B cell (primary cell): ENCODE measurements around the gene KLK2. TPM values are rescaled to one million over a fixed set of nuclear protein-coding genes. Genes with fewer than 3 reads are reported as not detected.

Experiments
- ATAC-seq: fragments of 200-7000 bp; cut with Tn5 transposase; one replicate; pipeline ENCODE4 v1.10.0; 2021; ENCODE audit warnings: low read depth, mild to moderate bottlenecking, moderate number of reproducible peaks, moderate library complexity
- CTCF ChIA-PET: fragments of 350-600 bp; sonication (Branson Sonifier 250); formaldehyde crosslinking; loops from one replicate; lab custom pipeline; 2021; ENCODE audit warnings: antibody characterized with exemption, inconsistent platforms; lab: Charles Lee
- POLR2A ChIA-PET: fragments of 350-600 bp; sonication (Branson Sonifier 250); formaldehyde crosslinking; loops from one replicate; lab custom pipeline; 2021; ENCODE audit warnings: antibody characterized with exemption; lab: Charles Lee
- DNase-seq: peaks from one replicate; pipeline ENCODE4 v3.0.0; 2013
- H2AFZ ChIP-seq: 2 replicates; pipeline ENCODE4 v1.6.1; 2012; ENCODE audit warnings: mild to moderate bottlenecking, low read depth, low read length; ENCODE audit not compliant: insufficient read depth, poor library complexity, severe bottlenecking
- H3K27ac ChIP-seq, 2 donors: 1 replicate in 1 of 2; 2 replicates in 1 of 2; pipeline ENCODE4 v1.5.1; 2012 to 2013; ENCODE audit warnings: low read length in 2 of 2, mild to moderate bottlenecking in 2 of 2, moderate library complexity in 1 of 2
- H3K27me3 ChIP-seq, 4 experiments: fragments of 200-600 bp in 1 of 4; sonication (generic) in 1 of 4; replicated peaks in 1 of 4; 1 replicate in 2 of 4; 2 replicates in 2 of 4; pipeline versions ENCODE4 v1.6.1 to v1.7.0; 2013 to 2016; ENCODE audit warnings: low read length in 3 of 4, mild to moderate bottlenecking in 2 of 4, mixed read lengths in 1 of 4, moderate library complexity in 1 of 4; ENCODE audit not compliant: insufficient read depth in 4 of 4, control insufficient read depth in 3 of 4; ENCODE audit errors: control extremely low read depth in 1 of 4
- H3K36me3 ChIP-seq, 2 experiments: replicated peaks in 1 of 2; 1 replicate in 1 of 2; 2 replicates in 1 of 2; pipeline versions ENCODE4 v1.6.1 to v1.7.1; 2013; ENCODE audit warnings: low read length in 1 of 2; ENCODE audit not compliant: insufficient read depth in 2 of 2, control insufficient read depth in 1 of 2; ENCODE audit errors: control extremely low read depth in 1 of 2, extremely low read depth in 1 of 2
- H3K4me1 ChIP-seq, 2 donors: fragments of 200-600 bp in 1 of 2; sonication (generic) in 1 of 2; 1 replicate in 1 of 2; 2 replicates in 1 of 2; pipeline versions ENCODE4 v1.5.1 to v1.6.1; 2013 to 2017; ENCODE audit warnings: low read length in 2 of 2; ENCODE audit not compliant: control insufficient read depth in 2 of 2, insufficient read depth in 2 of 2
- H3K4me2 ChIP-seq: replicated peaks from 2 replicates; pipeline ENCODE3; 2012; ENCODE audit warnings: mild to moderate bottlenecking, low read depth, low read length; ENCODE audit not compliant: poor library complexity, severe bottlenecking
- H3K4me3 ChIP-seq, 5 experiments: fragments of 200-600 bp in 1 of 5; sonication (generic) in 1 of 5; 1 replicate in 3 of 5; 2 replicates in 2 of 5; pipeline versions ENCODE4 v1.5.1 to v1.7.0; 2011 to 2016; ENCODE audit warnings: low read length in 4 of 5, mild to moderate bottlenecking in 4 of 5, low read depth in 2 of 5, control low read depth in 1 of 5, moderate library complexity in 1 of 5; ENCODE audit not compliant: insufficient read depth in 1 of 5; ENCODE audit errors: control extremely low read depth in 1 of 5, extremely low read depth in 1 of 5
- H3K79me2 ChIP-seq: fragments of 200-600 bp; sonication (generic); one replicate; pipeline ENCODE4 v1.6.0; 2016; ENCODE audit warnings: low read length; ENCODE audit not compliant: control insufficient read depth, insufficient read depth
- H3K9ac ChIP-seq: fragments of 200-600 bp; sonication (generic); 2 replicates; pipeline ENCODE4 v1.6.1; 2017; ENCODE audit warnings: mild to moderate bottlenecking, low read length, moderate library complexity
- H3K9me3 ChIP-seq, 3 donors: one replicate each; pipeline versions ENCODE4 v1.6.1 to v1.7.1; 2013; ENCODE audit warnings: low read length in 2 of 3; ENCODE audit not compliant: control insufficient read depth in 2 of 3, insufficient read depth in 1 of 3; ENCODE audit errors: control extremely low read depth in 1 of 3
- H4K20me1 ChIP-seq: 2 replicates; pipeline ENCODE4 v1.6.0; 2012; ENCODE audit warnings: mild to moderate bottlenecking, low read length; ENCODE audit not compliant: insufficient read depth, control insufficient read depth, poor library complexity, severe bottlenecking
- H3K27ac Mint-ChIP-seq: one replicate; pipeline ENCODE4 v1.8.0; 2021; ENCODE audit warnings: mixed read lengths
- H3K27me3 Mint-ChIP-seq: one replicate; pipeline ENCODE4 v1.8.0; 2021; ENCODE audit warnings: mixed read lengths
- H3K4me1 Mint-ChIP-seq: one replicate; pipeline ENCODE4 v1.8.0; 2021; ENCODE audit warnings: mixed read lengths
- H3K4me3 Mint-ChIP-seq: one replicate; pipeline ENCODE4 v1.8.0; 2021; ENCODE audit warnings: mixed read lengths
- H3K9me3 Mint-ChIP-seq: one replicate; pipeline ENCODE4 v1.8.0; 2022; ENCODE audit warnings: mixed read lengths; ENCODE audit not compliant: insufficient read depth
- EZH2 ChIP-seq: IDR thresholded peaks from 2 replicates; pipeline ENCODE4 v1.6.1; 2012; ENCODE audit warnings: borderline replicate concordance, low read depth, mild to moderate bottlenecking, moderate library complexity, low read length; ENCODE audit not compliant: insufficient read depth, poor library complexity, severe bottlenecking
- WGBS: methylation state at CpG from one replicate; pipeline ENCODE4 v1.1.5; 2013; ENCODE audit warnings: missing lambda C conversion rate; ENCODE audit not compliant: insufficient coverage; 5-methylcytosine and 5-hydroxymethylcytosine counted together
- intact Hi-C: fragments of 100-400 bp; cut with micrococcal nuclease; formaldehyde crosslinking; loops from one replicate; pipeline ENCODE4 v1.10.0; 2022
- polyA plus RNA-seq: library from polyadenylated mRNA; depleted of rRNA; stranded (reverse); fragments of >200 nt; gene quantifications from 2 replicates; pipeline ENCODE4 v1.2.3, GENCODE V29; 2012
- total RNA-seq, 2 donors: library from RNA; stranded (reverse); fragments of 120-200 nt in 1 of 2; gene quantifications; 1 replicate in 1 of 2; 2 replicates in 1 of 2; pipeline versions ENCODE4 v1.2.3 to v1.2.4, GENCODE V29; 2013 to 2022
- TF ChIP-seq, protein P1 (sequence below): fragments of 200-600 bp; IDR thresholded peaks from one replicate; pipeline ENCODE4 v1.8.0; 2022; ENCODE audit warnings: antibody characterized with exemption, mild to moderate bottlenecking

The KLK2 gene
- total and polyA plus RNA-seq, 2 donors (not counting 1 experiment from before 2014, with no cell fraction given): 0.60 to 1.7 TPM

DNA sequence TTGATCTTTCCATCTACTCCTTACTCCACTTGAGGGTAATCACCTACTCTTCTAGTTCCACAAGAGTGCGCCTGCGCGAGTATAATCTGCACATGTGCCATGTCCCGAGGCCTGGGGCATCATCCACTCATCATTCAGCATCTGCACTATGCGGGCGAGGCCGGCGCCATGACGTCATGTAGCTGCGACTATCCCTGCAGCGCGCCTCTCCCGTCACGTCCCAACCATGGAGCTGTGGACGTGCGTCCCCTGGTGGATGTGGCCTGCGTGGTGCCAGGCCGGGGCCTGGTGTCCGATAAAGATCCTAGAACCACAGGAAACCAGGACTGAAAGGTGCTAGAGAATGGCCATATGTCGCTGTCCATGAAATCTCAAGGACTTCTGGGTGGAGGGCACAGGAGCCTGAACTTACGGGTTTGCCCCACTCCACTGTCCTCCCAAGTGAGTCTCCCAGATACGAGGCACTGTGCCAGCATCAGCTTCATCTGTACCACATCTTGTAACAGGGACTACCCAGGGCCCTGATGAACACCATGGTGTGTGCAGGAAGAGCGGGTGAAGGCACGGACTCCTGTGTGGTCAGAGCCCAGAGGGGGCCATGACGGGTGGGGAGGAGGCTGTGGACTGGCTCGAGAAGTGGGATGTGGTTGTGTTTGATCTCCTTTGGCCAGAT lies 2.7 kb upstream of the KLK2 start:
- H3K36me3 ChIP-seq: no peaks in the 10 kb centered on the region
- ChIA-PET POLR2A (no interaction called here), CTCF (no interaction called here)
- H3K4me2 ChIP-seq: no peak overlapping the region
- H3K79me2 ChIP-seq: no peaks in the 10 kb centered on the region
- no peak overlapping the region for H3K27ac Mint-ChIP-seq
- peaks cover 0 to 13% (median 5%) of the 10 kb centered on the region in 4 experiments for H3K27me3 ChIP-seq
- H3K27me3 Mint-ChIP-seq: peaks cover 48% of the 10 kb centered on the region
- no peak for TF ChIP-seq EZH2
- TF ChIP-seq, protein P1, sequence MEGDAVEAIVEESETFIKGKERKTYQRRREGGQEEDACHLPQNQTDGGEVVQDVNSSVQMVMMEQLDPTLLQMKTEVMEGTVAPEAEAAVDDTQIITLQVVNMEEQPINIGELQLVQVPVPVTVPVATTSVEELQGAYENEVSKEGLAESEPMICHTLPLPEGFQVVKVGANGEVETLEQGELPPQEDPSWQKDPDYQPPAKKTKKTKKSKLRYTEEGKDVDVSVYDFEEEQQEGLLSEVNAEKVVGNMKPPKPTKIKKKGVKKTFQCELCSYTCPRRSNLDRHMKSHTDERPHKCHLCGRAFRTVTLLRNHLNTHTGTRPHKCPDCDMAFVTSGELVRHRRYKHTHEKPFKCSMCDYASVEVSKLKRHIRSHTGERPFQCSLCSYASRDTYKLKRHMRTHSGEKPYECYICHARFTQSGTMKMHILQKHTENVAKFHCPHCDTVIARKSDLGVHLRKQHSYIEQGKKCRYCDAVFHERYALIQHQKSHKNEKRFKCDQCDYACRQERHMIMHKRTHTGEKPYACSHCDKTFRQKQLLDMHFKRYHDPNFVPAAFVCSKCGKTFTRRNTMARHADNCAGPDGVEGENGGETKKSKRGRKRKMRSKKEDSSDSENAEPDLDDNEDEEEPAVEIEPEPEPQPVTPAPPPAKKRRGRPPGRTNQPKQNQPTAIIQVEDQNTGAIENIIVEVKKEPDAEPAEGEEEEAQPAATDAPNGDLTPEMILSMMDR: no peak
- H4K20me1 ChIP-seq: no peaks in the 10 kb centered on the region
- no peak overlapping the region for H3K9ac ChIP-seq
- 55% methylated on average over 23 of the region's 26 CpGs for WGBS
- H3K9me3 Mint-ChIP-seq: no peaks in the 10 kb centered on the region
- H3K27ac ChIP-seq: no peak overlapping the region
- H3K4me1 Mint-ChIP-seq: no peaks in the 10 kb centered on the region
- H3K4me3 ChIP-seq: no peak overlapping the region
- no peak overlapping the region for H2AFZ ChIP-seq
- H3K4me3 Mint-ChIP-seq: no peak overlapping the region
- no peak for DNase-seq
- ATAC-seq: no peak
- H3K9me3 ChIP-seq: peaks cover 0 to 8% (median 0%) of the 10 kb centered on the region in 3 donors
- intact Hi-C loops: no loop called here
- peaks cover 0 to 9% of the 10 kb centered on the region in 2 donors for H3K4me1 ChIP-seq

DNA sequence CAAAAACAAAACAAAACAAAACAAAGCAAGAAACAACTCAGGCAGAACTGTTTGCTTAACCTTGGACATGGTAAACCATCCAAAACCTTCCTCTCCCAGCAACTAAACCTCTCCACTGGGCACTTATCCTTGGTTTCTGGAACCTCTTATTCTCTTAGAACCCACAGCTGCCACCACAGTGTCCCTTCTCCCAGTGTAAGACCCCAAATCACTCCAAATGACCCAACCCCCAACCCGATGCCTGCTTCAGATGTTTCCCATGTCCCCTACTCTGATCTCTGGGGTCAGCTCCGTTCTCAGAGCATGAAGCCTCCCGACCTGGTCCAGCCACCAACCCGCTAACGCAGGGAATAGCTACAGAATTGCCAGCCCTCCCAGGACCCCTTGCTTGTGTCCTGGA lies 972 bp downstream of the KLK2 start:
- H3K27ac ChIP-seq: no peak overlapping the region
- intact Hi-C loops: no loop called here
- ChIA-PET CTCF (no interaction called here), POLR2A (no interaction called here)
- Mint-ChIP-seq H3K4me1 (no peaks in the 10 kb centered on the region), H3K27me3 (peaks cover 31% of the 10 kb centered on the region), H3K9me3 (no peaks in the 10 kb centered on the region), H3K4me3 (no peak overlapping the region), H3K27ac (no peak overlapping the region)
- H3K27me3 ChIP-seq: peaks cover 0 to 13% (median 3%) of the 10 kb centered on the region in 4 experiments
- H4K20me1 ChIP-seq: no peaks in the 10 kb centered on the region
- no peak overlapping the region for H3K4me3 ChIP-seq
- no peak overlapping the region for H2AFZ ChIP-seq
- H3K79me2 ChIP-seq: no peaks in the 10 kb centered on the region
- no peak for ATAC-seq
- H3K36me3 ChIP-seq: no peaks in the 10 kb centered on the region
- no peak for DNase-seq
- WGBS: 79% methylated on average over 5 of the region's 5 CpGs
- no peak overlapping the region for H3K9ac ChIP-seq
- peaks cover 0 to 8% (median 0%) of the 10 kb centered on the region in 3 donors for H3K9me3 ChIP-seq
- TF ChIP-seq, protein P1: no peak
- TF ChIP-seq EZH2: no peak
- H3K4me2 ChIP-seq: no peak overlapping the region
- peaks cover 10 to 25% of the 10 kb centered on the region in 2 donors for H3K4me1 ChIP-seq
